22Rv1 (cell line): ENCODE measurements around the gene CLCN2.

ENCODE experiments used
- H3K27ac ChIP-seq: fragments of 450-650 bp; 2 replicates; pipeline ENCODE4 v1.5.1; 2017
- CTCF ChIP-seq: fragments of 450-650 bp; IDR thresholded peaks from 2 replicates; pipeline ENCODE4 v1.5.1; 2017; ENCODE audit warnings: mild to moderate bottlenecking
- ZFX ChIP-seq: fragments of 450-650 bp; IDR thresholded peaks from 2 replicates; pipeline ENCODE4 v1.6.1; 2017; ENCODE audit warnings: antibody characterized with exemption, borderline replicate concordance

The CLCN2 gene

GRCh38 chr3:184352897-184353545 is 8.4 kb downstream of the CLCN2 start:
- peak overlapping the region; percentile 53; the same call in 1 of the 2 replicates for H3K27ac ChIP-seq
- TF ChIP-seq ZFX: no peak
- no peak for TF ChIP-seq CTCF

GRCh38 chr3:184352149-184352785 is 9.1 kb downstream of the CLCN2 start:
- no peak for TF ChIP-seq CTCF
- TF ChIP-seq ZFX: no peak
- H3K27ac ChIP-seq: peak overlapping the region; percentile 53

- TF ChIP-seq ZFX (no peak), CTCF (no peak)
- peak overlapping the region; percentile 53 for H3K27ac ChIP-seq
Observed at GRCh38 chr3:184351511-184352148, 9.8 kb downstream of the CLCN2 start.

GRCh38 chr3:184350618-184351017 is 10.8 kb downstream of the CLCN2 start:
- no peak overlapping the region for H3K27ac ChIP-seq
- TF ChIP-seq ZFX (no peak), CTCF (no peak)

GRCh38 chr3:184349563-184350470 is 11.6 kb downstream of the CLCN2 start:
- TF ChIP-seq ZFX (no peak), CTCF (no peak)
- no peak overlapping the region for H3K27ac ChIP-seq

GRCh38 chr3:184348057-184348382 is 13.4 kb downstream of the CLCN2 start:
- TF ChIP-seq CTCF (no peak), ZFX (no peak)
- peak overlapping the region; percentile 75 for H3K27ac ChIP-seq
